ENCODE measurements around the gene OSBPL7. TPM values are rescaled to one million over a fixed set of nuclear protein-coding genes. Genes with fewer than 3 reads are reported as not detected.

Gene OSBPL7
- polyA plus RNA-seq, 2 of the 4 experiments (the other 2 are of a cell fraction), result 7.0 to 15.4 TPM

- H3K4me2 ChIP-seq, result no peak overlapping the region
- H3K9me3 ChIP-seq, result no peaks in the 10 kb centered on the region
- 63% methylated on average over 12 of the region's 12 CpGs for WGBS (ENCODE audit: missing lambda C conversion rate)
- no peaks in the 10 kb centered on the region for H3K4me1 ChIP-seq
- TF ChIP-seq TFCP2L1 (CRISPR knock-in tag; IDR thresholded peaks at IDR 0.05) (no peak), CEBPB (IDR thresholded peaks at IDR 0.05) (no peak)
- no peak overlapping the region for H3K27ac ChIP-seq
- ATAC-seq (no peak), DNase-seq (ENCODE audit: low read depth in 1 of 2, low spot score in 1 of 2) (no peak), FAIRE-seq (no peak)
- POLR2A ChIA-PET, result no interaction called here
- CTCF ChIA-PET, result interaction anchor here (0.6 to 7.3 kb wide), 17 partner anchors 8 to 149 kb away, joined by 3 to 47 read pairs (median 19); partner anchors contain the start of gene TBX21
- no peak overlapping the region for H3K4me3 ChIP-seq
These were observed 20.9 kb downstream of the OSBPL7 start for GRCh38 chr17:47800686-47801085.

DNA sequence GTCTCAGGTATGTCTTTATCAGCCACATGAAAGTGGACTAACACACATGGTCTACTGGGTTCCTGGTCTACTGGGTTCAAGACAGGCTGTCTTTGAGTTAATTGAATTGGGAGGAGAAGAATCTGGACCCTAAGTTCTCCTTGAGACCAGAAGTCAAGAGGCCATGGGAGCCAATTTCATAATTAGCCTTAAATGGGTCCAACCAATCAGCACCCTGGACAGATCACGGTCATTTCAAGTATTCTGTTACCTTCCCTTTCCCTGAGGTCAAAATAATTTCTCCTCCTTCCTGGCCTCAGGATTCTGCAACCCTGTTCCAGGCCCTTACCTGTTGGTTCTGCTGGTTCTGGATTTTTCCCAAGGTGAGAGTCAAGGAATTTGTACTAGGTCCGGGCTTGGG, 23.8 kb downstream of the OSBPL7 start:
- CTCF ChIA-PET, result interaction anchor here (1.0 to 3.0 kb wide), 8 partner anchors 8 to 105 kb away, joined by 3 to 15 read pairs (median 6); no protein-coding TSS in a partner anchor

DNA sequence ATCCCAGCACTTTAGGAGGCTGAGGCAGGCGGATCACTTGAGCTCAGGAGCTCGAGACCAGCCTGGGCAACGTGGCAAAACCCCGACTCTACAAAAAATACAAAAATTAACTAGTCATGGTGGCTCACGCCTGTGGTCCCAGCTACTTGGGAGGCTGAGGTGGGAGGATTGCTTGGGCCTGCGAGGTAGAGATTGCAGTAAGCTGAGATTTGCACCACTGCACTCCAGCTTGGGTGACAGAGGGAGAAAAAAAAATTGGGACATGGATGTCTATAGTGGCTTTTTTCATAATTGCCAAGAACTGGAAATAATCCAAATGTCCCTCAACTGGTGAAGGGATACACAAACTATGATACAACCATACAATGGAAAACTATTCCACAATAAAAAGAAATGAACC, 28.6 kb downstream of the OSBPL7 start:
- ChIA-PET CTCF (interaction anchor here (1.0 to 3.8 kb wide), 8 partner anchors 9 to 97 kb away, joined by 3 to 19 read pairs (median 4); partner anchors contain the start of gene TBX21), POLR2A (no interaction called here)
- no peaks in the 10 kb centered on the region for H3K9me3 ChIP-seq
- no peak overlapping the region for H3K4me2 ChIP-seq
- FAIRE-seq, result no peak
- 10% methylated on average over 6 of the region's 6 CpGs for WGBS (ENCODE audit: missing lambda C conversion rate)
- H3K4me1 ChIP-seq, result peaks cover 3% of the 10 kb centered on the region; the same call in 1 of the 3 replicates
- H3K27ac ChIP-seq, result no peak overlapping the region
- DNase-seq (ENCODE audit: low read depth in 1 of 2, low spot score in 1 of 2), result no peak
- TF ChIP-seq HOXA7 (CRISPR knock-in tag; IDR thresholded peaks at IDR 0.05), result no peak
- no peak for TF ChIP-seq MAZ (IDR thresholded peaks at IDR 0.05; ENCODE audit: borderline replicate concordance, low read depth, low read length)
- no peak for TF ChIP-seq E2F6 (IDR thresholded peaks at IDR 0.05; ENCODE audit: borderline replicate concordance, low read depth)
- TF ChIP-seq NR3C1 (IDR thresholded peaks at IDR 0.05), result no peak
- no peak for TF ChIP-seq ZNF302 (CRISPR knock-in tag; IDR thresholded peaks at IDR 0.05)
- no peak for TF ChIP-seq ELK1 (IDR thresholded peaks at IDR 0.05; ENCODE audit: low read depth, low read length)
- no peak; the same call in 1 of the 2 replicates for TF ChIP-seq RNF2 (IDR thresholded peaks at IDR 0.05; ENCODE audit: borderline replicate concordance, low read depth)
- TF ChIP-seq, protein P1, sequence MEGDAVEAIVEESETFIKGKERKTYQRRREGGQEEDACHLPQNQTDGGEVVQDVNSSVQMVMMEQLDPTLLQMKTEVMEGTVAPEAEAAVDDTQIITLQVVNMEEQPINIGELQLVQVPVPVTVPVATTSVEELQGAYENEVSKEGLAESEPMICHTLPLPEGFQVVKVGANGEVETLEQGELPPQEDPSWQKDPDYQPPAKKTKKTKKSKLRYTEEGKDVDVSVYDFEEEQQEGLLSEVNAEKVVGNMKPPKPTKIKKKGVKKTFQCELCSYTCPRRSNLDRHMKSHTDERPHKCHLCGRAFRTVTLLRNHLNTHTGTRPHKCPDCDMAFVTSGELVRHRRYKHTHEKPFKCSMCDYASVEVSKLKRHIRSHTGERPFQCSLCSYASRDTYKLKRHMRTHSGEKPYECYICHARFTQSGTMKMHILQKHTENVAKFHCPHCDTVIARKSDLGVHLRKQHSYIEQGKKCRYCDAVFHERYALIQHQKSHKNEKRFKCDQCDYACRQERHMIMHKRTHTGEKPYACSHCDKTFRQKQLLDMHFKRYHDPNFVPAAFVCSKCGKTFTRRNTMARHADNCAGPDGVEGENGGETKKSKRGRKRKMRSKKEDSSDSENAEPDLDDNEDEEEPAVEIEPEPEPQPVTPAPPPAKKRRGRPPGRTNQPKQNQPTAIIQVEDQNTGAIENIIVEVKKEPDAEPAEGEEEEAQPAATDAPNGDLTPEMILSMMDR (IDR thresholded peaks at IDR 0.05), result no peak
- TF ChIP-seq CBX2 (IDR thresholded peaks at IDR 0.05; ENCODE audit: borderline replicate concordance, low read depth), result no peak
- TF ChIP-seq, protein P2, sequence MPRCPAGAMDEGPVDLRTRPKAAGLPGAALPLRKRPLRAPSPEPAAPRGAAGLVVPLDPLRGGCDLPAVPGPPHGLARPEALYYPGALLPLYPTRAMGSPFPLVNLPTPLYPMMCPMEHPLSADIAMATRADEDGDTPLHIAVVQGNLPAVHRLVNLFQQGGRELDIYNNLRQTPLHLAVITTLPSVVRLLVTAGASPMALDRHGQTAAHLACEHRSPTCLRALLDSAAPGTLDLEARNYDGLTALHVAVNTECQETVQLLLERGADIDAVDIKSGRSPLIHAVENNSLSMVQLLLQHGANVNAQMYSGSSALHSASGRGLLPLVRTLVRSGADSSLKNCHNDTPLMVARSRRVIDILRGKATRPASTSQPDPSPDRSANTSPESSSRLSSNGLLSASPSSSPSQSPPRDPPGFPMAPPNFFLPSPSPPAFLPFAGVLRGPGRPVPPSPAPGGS (IDR thresholded peaks at IDR 0.05), result no peak
- no peak for TF ChIP-seq PBX3 (IDR thresholded peaks at IDR 0.05)
- no peak for TF ChIP-seq TP53 (CRISPR knock-in tag; IDR thresholded peaks at IDR 0.05)
- no peak for TF ChIP-seq MYC (IDR thresholded peaks at IDR 0.05; ENCODE audit: borderline replicate concordance, low read length)
- ATAC-seq, result no peak
- H3K4me3 ChIP-seq, result no peak overlapping the region

More for the DNA sequence above, 23.8 kb downstream of the OSBPL7 start:
- FAIRE-seq, result no peak
- POLR2A ChIA-PET, result no interaction called here
- ATAC-seq, result no peak
- TF ChIP-seq NPAS2 (CRISPR knock-in tag; IDR thresholded peaks at IDR 0.05; ENCODE audit: borderline replicate concordance) (no peak), EHMT2 (IDR thresholded peaks at IDR 0.05; ENCODE audit: low read depth) (peak; percentile 69; the same call in 1 of the 2 replicates), REST (IDR thresholded peaks at IDR 0.05) (peak; percentile 88)
- DNase-seq (ENCODE audit: low read depth in 1 of 2, low spot score in 1 of 2), result no peak
- Histone ChIP-seq H3K4me3 (no peak overlapping the region), H3K27ac (no peak overlapping the region), H3K9me3 (no peaks in the 10 kb centered on the region), H3K4me1 (no peaks in the 10 kb centered on the region), H3K4me2 (no peak overlapping the region)
- 30% methylated on average over 2 of the region's 2 CpGs for WGBS (ENCODE audit: missing lambda C conversion rate)
